Endodermal cell (in vitro differentiated cells): ENCODE results near the gene SELENOH. TPM values are rescaled to one million over a fixed set of nuclear protein-coding genes. Genes with fewer than 3 reads are reported as not detected.
"Not testable (repeated sequence)": the region's sequence is repeated elsewhere in the genome, so short reads cannot be mapped to it uniquely, and the experiment has no call there.

Source experiments
- DNase-seq: peaks from one replicate; pipeline ENCODE4 v3.0.0-alpha.2; 2017
- H3K27ac ChIP-seq: 2 replicates; pipeline ENCODE4 v1.5.1; 2013; ENCODE audit warnings: mild to moderate bottlenecking, low read depth, low read length, moderate library complexity
- H3K27me3 ChIP-seq: 2 replicates; pipeline ENCODE4 v1.6.1; 2013; ENCODE audit warnings: mild to moderate bottlenecking, low read length, moderate library complexity; ENCODE audit not compliant: insufficient read depth, control insufficient read depth, poor library complexity, severe bottlenecking
- H3K36me3 ChIP-seq: 2 replicates; pipeline ENCODE4 v1.7.0; 2013; ENCODE audit warnings: mild to moderate bottlenecking, low read length, moderate library complexity; ENCODE audit not compliant: control insufficient read depth, insufficient read depth
- H3K4me1 ChIP-seq: one replicate; pipeline ENCODE4 v1.7.0; 2013; ENCODE audit warnings: low read length; ENCODE audit not compliant: control insufficient read depth, insufficient read depth
- H3K4me3 ChIP-seq: 2 replicates; pipeline ENCODE4 v1.5.1; 2013; ENCODE audit warnings: mild to moderate bottlenecking, low read length, moderate library complexity
- H3K9ac ChIP-seq: 2 replicates; pipeline ENCODE4 v1.6.1; 2013; ENCODE audit warnings: mild to moderate bottlenecking, low read length, moderate library complexity; ENCODE audit not compliant: poor library complexity, severe bottlenecking; ENCODE audit errors: extremely low read depth
- H3K9me3 ChIP-seq: 2 replicates; pipeline ENCODE4 v1.6.1; 2013; ENCODE audit warnings: mild to moderate bottlenecking, low read length, moderate library complexity; ENCODE audit not compliant: control insufficient read depth
- H3K27ac Mint-ChIP-seq: 2 replicates; pipeline ENCODE4 v1.8.0; 2020; ENCODE audit warnings: mixed read lengths
- H3K27me3 Mint-ChIP-seq: 2 replicates; pipeline ENCODE4 v1.8.0; 2021; ENCODE audit warnings: mild to moderate bottlenecking, mixed read lengths; ENCODE audit not compliant: insufficient read depth
- H3K36me3 Mint-ChIP-seq: 2 replicates; pipeline ENCODE4 v1.8.0; 2020; ENCODE audit warnings: low read depth, mixed read lengths
- H3K4me1 Mint-ChIP-seq: 2 replicates; pipeline ENCODE4 v1.8.0; 2020; ENCODE audit warnings: mixed read lengths
- H3K4me3 Mint-ChIP-seq: 2 replicates; pipeline ENCODE4 v1.8.0; 2020; ENCODE audit warnings: mild to moderate bottlenecking, moderate library complexity, mixed read lengths
- H3K9me3 Mint-ChIP-seq: 2 replicates; pipeline ENCODE4 v1.8.0; 2020; ENCODE audit warnings: mild to moderate bottlenecking, mixed read lengths
- WGBS, 2 experiments: methylation state at CpG; one replicate each; pipeline versions ENCODE4 v1.1.5 to v1.1.7; 2013; ENCODE audit warnings: missing lambda C conversion rate in 2 of 2, mixed read lengths in 1 of 2; ENCODE audit not compliant: insufficient coverage in 1 of 2, insufficient read length in 1 of 2; 5-methylcytosine and 5-hydroxymethylcytosine counted together
- total RNA-seq, 2 donors: library from RNA; stranded (reverse); fragmentation: NEBNext Ultra II Directional in 1 of 2; extraction: Animal tissue kit (Norgen Biotek cat#: 25700) in 1 of 2; gene quantifications; 2 replicates in 1 of 2; 3 replicates in 1 of 2; pipeline ENCODE4 v1.2.1, GENCODE V29; 2021
- TF ChIP-seq, protein P1 (sequence below): fragments of 200-600 bp; sonication (generic); conservative IDR thresholded peaks from 2 replicates; pipeline ENCODE4 v1.5.0; 2021; ENCODE audit warnings: antibody characterized with exemption, mild to moderate bottlenecking

The SELENOH gene
- total RNA-seq, 2 donors from 2014 or later, result 213 to 226 TPM

DNA sequence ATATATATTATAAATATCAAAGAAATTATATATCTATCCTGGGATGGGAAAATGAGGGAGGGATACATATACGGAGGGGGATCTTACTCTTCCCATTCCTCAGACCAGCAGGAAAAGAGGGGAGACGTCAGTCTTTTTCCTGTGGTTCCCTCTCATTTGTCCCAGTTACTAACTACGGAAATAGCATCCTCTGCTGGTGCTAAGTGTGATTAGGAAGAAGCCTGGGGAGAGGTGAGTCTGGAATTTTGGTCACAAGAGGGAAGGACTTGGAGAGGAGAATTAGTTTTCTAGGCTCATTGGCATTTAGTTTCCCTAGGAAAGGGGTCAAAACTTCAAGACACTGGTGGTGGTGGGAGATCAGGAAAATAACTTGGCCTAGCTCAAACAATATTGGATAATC, 40.9 kb upstream of the SELENOH start:
- 80 to 83% methylated on average over 1 to 3 of the region's 3 CpGs for WGBS, 2 experiments
- H3K27me3 Mint-ChIP-seq, result no peaks in the 10 kb centered on the region
- peaks cover 74% of the 10 kb centered on the region for H3K36me3 Mint-ChIP-seq
- Histone ChIP-seq H3K9me3 (no peaks in the 10 kb centered on the region), H3K9ac (no peak overlapping the region), H3K36me3 (peaks cover 78% of the 10 kb centered on the region), H3K4me3 (no peak overlapping the region), H3K27ac (no peak overlapping the region), H3K4me1 (no peaks in the 10 kb centered on the region), H3K27me3 (no peaks in the 10 kb centered on the region)
- no peak overlapping the region for H3K4me3 Mint-ChIP-seq
- peaks cover 4% of the 10 kb centered on the region for H3K4me1 Mint-ChIP-seq
- no peak for DNase-seq
- H3K9me3 Mint-ChIP-seq, result no peaks in the 10 kb centered on the region
- peak overlapping the region; percentile 8 for H3K27ac Mint-ChIP-seq
- TF ChIP-seq, protein P1, sequence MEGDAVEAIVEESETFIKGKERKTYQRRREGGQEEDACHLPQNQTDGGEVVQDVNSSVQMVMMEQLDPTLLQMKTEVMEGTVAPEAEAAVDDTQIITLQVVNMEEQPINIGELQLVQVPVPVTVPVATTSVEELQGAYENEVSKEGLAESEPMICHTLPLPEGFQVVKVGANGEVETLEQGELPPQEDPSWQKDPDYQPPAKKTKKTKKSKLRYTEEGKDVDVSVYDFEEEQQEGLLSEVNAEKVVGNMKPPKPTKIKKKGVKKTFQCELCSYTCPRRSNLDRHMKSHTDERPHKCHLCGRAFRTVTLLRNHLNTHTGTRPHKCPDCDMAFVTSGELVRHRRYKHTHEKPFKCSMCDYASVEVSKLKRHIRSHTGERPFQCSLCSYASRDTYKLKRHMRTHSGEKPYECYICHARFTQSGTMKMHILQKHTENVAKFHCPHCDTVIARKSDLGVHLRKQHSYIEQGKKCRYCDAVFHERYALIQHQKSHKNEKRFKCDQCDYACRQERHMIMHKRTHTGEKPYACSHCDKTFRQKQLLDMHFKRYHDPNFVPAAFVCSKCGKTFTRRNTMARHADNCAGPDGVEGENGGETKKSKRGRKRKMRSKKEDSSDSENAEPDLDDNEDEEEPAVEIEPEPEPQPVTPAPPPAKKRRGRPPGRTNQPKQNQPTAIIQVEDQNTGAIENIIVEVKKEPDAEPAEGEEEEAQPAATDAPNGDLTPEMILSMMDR, result peak; percentile 55

DNA sequence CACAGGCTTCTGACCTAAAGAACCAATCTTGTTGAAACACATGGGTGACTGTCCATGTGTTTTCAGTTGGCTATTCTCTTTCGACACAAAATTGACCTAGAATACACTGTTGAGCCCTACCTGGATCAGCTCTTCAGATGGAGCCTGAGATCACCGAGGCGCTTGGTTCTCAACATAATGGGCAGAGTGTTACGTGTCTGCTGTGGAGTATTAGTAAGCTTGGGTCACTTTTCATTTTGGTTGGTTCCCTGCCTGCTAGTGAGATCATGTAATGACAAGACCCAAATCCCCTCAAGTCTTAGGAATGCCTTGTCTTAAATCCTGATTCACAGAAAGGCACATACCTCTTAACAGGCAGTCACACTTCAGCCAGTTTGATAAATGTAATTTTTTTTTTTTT, 38.0 kb upstream of the SELENOH start:
- Mint-ChIP-seq H3K4me3 (no peak overlapping the region), H3K36me3 (peaks cover 63% of the 10 kb centered on the region), H3K4me1 (peaks cover 4% of the 10 kb centered on the region), H3K27me3 (no peaks in the 10 kb centered on the region), H3K9me3 (no peaks in the 10 kb centered on the region), H3K27ac (no peak overlapping the region)
- Histone ChIP-seq H3K9me3 (no peaks in the 10 kb centered on the region), H3K4me1 (no peaks in the 10 kb centered on the region), H3K36me3 (peaks cover 77% of the 10 kb centered on the region), H3K27me3 (no peaks in the 10 kb centered on the region), H3K27ac (no peak overlapping the region), H3K9ac (no peak overlapping the region), H3K4me3 (no peak overlapping the region)
- DNase-seq, result no peak
- 92 to 95% methylated on average over 4 of the region's 4 CpGs for WGBS, 2 experiments
- TF ChIP-seq, protein P1, result no peak

DNA sequence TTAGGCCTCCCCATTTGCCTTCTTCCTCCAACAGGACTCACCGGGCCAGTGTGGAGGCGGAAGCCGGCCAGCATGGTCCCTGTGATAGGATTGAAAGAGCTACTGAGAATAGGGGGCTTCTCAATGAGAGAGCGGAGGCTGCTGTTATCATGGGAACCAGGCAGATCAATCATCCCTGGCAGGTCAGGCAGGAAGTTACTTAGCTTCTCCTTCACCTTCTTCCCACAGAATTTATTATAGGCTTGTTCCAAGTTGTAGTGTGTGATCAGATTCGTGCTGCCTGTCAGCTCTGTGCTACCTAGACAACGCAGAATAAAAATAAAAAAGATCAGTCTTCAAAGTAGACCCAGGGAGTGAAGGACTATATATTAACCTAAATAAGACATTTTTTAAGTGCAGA, 36.4 kb upstream of the SELENOH start:
- no peaks in the 10 kb centered on the region for H3K27me3 ChIP-seq
- H3K4me3 Mint-ChIP-seq, result no peak overlapping the region
- H3K9me3 ChIP-seq, result no peaks in the 10 kb centered on the region

DNA sequence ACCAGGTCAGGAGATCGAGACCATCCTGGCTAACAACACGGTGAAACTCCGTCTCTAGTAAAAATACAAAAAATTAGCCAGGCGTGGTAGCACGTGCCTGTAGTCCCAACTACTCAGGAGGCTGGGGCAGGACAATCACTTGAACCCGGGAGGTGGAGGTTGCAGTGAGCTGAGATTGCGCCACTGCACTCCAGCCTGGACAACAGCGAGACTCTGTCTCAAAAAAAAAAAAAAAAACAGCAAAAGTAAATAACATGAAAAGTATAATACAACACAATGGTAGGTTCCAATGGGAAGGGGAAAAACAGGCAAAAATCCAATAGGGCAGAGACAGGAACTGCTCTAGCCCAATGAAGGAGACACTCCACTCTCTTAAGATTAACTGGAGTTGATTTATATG, 35.9 kb upstream of the SELENOH start:
- H3K36me3 ChIP-seq, result peaks cover 66% of the 10 kb centered on the region
- 95% methylated on average over 6 of the region's 8 CpGs; no CpG with 5 or more reads in 1 of the 2 experiments for WGBS, 2 experiments
- peaks cover 47% of the 10 kb centered on the region for H3K36me3 Mint-ChIP-seq
- H3K4me1 ChIP-seq, H3K27me3 Mint-ChIP-seq, H3K9me3 ChIP-seq, DNase-seq, H3K9ac ChIP-seq, H3K4me3 ChIP-seq, H3K4me1 Mint-ChIP-seq, H3K9me3 Mint-ChIP-seq, H3K27ac Mint-ChIP-seq, H3K27me3 ChIP-seq, H3K4me3 Mint-ChIP-seq, H3K27ac ChIP-seq: not testable (repeated sequence)

More for the DNA sequence above, 36.4 kb upstream of the SELENOH start:
- H3K9ac ChIP-seq, result no peak overlapping the region
- no peaks in the 10 kb centered on the region for H3K27me3 Mint-ChIP-seq
- H3K9me3 Mint-ChIP-seq, result no peaks in the 10 kb centered on the region
- TF ChIP-seq, protein P1, result no peak
- 82 to 96% methylated on average over 3 to 6 of the region's 6 CpGs for WGBS, 2 experiments
- no peak overlapping the region for H3K4me3 ChIP-seq
- no peak for DNase-seq
- H3K4me1 Mint-ChIP-seq, result peaks cover 4% of the 10 kb centered on the region
- no peak overlapping the region for H3K27ac ChIP-seq
- H3K36me3 Mint-ChIP-seq, result peaks cover 50% of the 10 kb centered on the region
- H3K27ac Mint-ChIP-seq, result no peak overlapping the region
- H3K4me1 ChIP-seq, result no peaks in the 10 kb centered on the region
- H3K36me3 ChIP-seq, result peaks cover 68% of the 10 kb centered on the region
